Upper lobe of left lung (tissue), 4 donors: ENCODE measurements around the gene PDGFC.

Experiments used
- CTCF ChIP-seq, 6 experiments: fragments of 450-650 bp in 4 of 6; fragments of 200-600 bp in 2 of 6; sonication (generic) in 2 of 6; IDR thresholded peaks; one replicate each; pipeline ENCODE4 v1.5.1; 2016 to 2019; ENCODE audit warnings: antibody characterized with exemption in 6 of 6
- EP300 ChIP-seq, 4 donors: sonication (generic); formaldehyde crosslinking; IDR thresholded peaks; one replicate each; pipeline ENCODE4 v1.5.1; 2017; ENCODE audit warnings: antibody characterized with exemption in 4 of 4, control low read depth in 2 of 4
- POLR2A ChIP-seq, 4 donors: fragments of 450-650 bp; IDR thresholded peaks; one replicate each; pipeline ENCODE4 v1.5.1; 2016 to 2017; ENCODE audit warnings: antibody characterized with exemption in 4 of 4, mild to moderate bottlenecking in 2 of 4

- no peak for TF ChIP-seq CTCF (IDR thresholded peaks at IDR 0.05)
- no peak for TF ChIP-seq EP300 (IDR thresholded peaks at IDR 0.05)
- no peak for TF ChIP-seq POLR2A (IDR thresholded peaks at IDR 0.05)
Observed at GRCh38 chr4:156998500-156999174, 27.0 kb upstream of the PDGFC start.
